HUES64 (cell line): ENCODE measurements around the gene ASAP2.

Source experiments
- H3K27ac ChIP-seq: 2 replicates; pipeline ENCODE4 v1.7.0; 2013; ENCODE audit warnings: low read depth, low read length, inconsistent platforms
- H3K27me3 ChIP-seq: 2 replicates; pipeline ENCODE4 v1.6.1; 2013; ENCODE audit warnings: mild to moderate bottlenecking, low read length; ENCODE audit not compliant: insufficient read depth
- H3K36me3 ChIP-seq: 2 replicates; pipeline ENCODE4 v1.6.1; 2013; ENCODE audit warnings: mild to moderate bottlenecking, low read length; ENCODE audit not compliant: insufficient read depth
- H3K4me1 ChIP-seq: 2 replicates; pipeline ENCODE4 v1.6.1; 2013; ENCODE audit warnings: mild to moderate bottlenecking, low read length, moderate library complexity; ENCODE audit not compliant: insufficient read depth
- H3K4me3 ChIP-seq: 2 replicates; pipeline ENCODE4 v1.5.1; 2013; ENCODE audit warnings: mild to moderate bottlenecking, low read length, moderate library complexity
- H3K9ac ChIP-seq: 2 replicates; pipeline ENCODE4 v1.6.1; 2013; ENCODE audit warnings: mild to moderate bottlenecking, low read depth, low read length
- H3K9me3 ChIP-seq: 2 replicates; pipeline ENCODE4 v1.6.1; 2013; ENCODE audit warnings: low read depth, low read length; ENCODE audit not compliant: insufficient read depth
- WGBS: fragments of 150-250, 120-280 bp; methylation state at CpG from one replicate; pipeline ENCODE4 v1.1.7; 2013; ENCODE audit warnings: missing lambda C conversion rate; 5-methylcytosine and 5-hydroxymethylcytosine counted together

The ASAP2 gene

DNA sequence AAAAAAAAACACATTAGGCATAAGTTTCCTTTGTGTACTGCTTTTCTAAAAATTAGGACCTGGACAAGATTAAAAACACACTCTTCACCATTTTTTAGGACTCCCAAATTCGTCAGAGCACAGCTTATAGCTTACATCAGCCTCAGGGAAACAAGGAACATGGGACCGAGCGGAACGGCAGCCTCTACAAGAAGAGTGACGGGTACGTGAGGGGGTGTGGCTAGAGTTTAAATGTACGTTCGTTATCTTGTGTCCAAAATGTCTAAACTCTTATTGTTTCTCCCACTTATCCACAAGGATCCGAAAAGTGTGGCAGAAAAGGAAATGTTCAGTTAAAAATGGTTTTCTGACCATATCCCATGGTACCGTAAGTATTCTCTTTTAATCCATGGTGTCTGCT is 137.8 kb downstream of the ASAP2 start:
- H3K4me3 ChIP-seq, result no peak overlapping the region
- H3K27ac ChIP-seq, result no peak overlapping the region
- 91% methylated on average over 10 of the region's 10 CpGs for WGBS
- peaks cover 17% of the 10 kb centered on the region; the same call in 1 of the 2 replicates for H3K36me3 ChIP-seq
- no peak overlapping the region for H3K9ac ChIP-seq
- H3K4me1 ChIP-seq, result no peaks in the 10 kb centered on the region
- no peaks in the 10 kb centered on the region for H3K9me3 ChIP-seq
- no peaks in the 10 kb centered on the region for H3K27me3 ChIP-seq

DNA sequence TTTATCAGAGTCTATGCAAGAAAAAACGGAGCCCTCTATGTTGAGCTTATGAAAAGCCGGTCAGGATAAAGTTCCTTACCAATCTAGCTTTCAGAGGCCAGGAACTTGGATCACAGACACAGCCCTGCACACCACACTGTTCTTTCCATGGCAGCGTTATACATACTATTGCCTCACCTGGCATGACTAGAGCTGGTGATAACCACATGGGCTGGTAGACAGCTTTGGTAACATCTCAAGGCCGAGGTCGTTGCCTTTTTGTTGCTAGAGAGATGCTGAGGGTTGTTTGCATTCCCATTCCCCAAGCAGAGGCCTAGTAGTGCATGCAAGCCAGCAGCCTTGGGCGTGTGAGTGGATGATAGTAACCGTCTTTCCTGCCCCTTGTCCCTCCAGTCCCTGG is 138.7 kb downstream of the ASAP2 start:
- H3K27me3 ChIP-seq, result no peaks in the 10 kb centered on the region
- H3K9ac ChIP-seq, result no peak overlapping the region
- H3K4me1 ChIP-seq, result no peaks in the 10 kb centered on the region
- H3K9me3 ChIP-seq, result no peaks in the 10 kb centered on the region
- H3K27ac ChIP-seq, result no peak overlapping the region
- no peak overlapping the region for H3K4me3 ChIP-seq
- 94% methylated on average over 7 of the region's 7 CpGs for WGBS
- peaks cover 17% of the 10 kb centered on the region; the same call in 1 of the 2 replicates for H3K36me3 ChIP-seq

DNA sequence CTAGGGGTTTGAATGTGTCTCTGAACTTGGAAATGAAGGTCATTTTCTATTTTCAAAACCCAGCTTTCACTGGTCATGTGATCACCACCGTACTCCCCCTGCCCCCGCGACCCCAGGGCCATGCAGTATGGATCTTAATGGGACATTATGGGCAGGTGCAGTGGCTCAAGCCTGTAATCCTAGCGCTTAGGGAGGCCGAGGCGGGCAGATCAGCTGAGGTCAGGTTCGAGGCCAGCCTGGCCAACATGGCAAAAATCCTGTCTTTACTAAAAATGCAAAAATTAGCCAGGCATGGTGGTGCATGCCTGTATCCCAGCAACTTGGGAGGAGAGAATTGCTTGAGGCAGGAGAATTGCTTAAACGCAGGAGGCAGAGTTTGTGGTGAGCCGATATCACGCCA is 139.4 kb downstream of the ASAP2 start:
- Histone ChIP-seq H3K4me3 (no peak overlapping the region), H3K4me1 (no peaks in the 10 kb centered on the region), H3K27ac (no peak overlapping the region), H3K36me3 (peaks cover 22% of the 10 kb centered on the region; the same call in 1 of the 2 replicates), H3K9ac (no peak overlapping the region), H3K27me3 (no peaks in the 10 kb centered on the region), H3K9me3 (no peaks in the 10 kb centered on the region)
- WGBS, result 94% methylated on average over 9 of the region's 10 CpGs

DNA sequence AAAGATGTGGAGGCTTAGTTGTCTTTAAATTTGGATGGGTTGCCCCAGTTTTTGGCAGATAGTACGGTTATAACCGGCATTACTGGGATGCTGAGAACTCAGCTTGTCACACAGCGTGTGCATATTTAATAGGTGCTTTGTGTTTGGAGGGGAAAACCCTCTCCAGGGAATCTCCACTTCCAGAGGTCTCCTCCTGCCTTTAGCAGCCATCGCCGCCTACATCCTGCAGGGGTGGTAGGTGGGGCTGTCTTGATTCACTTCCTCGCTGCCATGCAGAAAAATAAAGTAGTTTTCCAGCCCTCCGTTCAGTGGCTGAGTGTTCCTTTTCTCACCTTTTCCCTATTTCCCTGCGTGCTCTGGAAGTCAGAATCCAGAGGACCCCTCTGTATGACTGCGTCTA is 140.3 kb downstream of the ASAP2 start:
- Histone ChIP-seq H3K9ac (no peak overlapping the region), H3K4me3 (no peak overlapping the region), H3K4me1 (no peaks in the 10 kb centered on the region), H3K9me3 (no peaks in the 10 kb centered on the region), H3K36me3 (peaks cover 25% of the 10 kb centered on the region; the same call in 1 of the 2 replicates), H3K27ac (no peak overlapping the region), H3K27me3 (no peaks in the 10 kb centered on the region)
- WGBS, result 86% methylated on average over 9 of the region's 9 CpGs

DNA sequence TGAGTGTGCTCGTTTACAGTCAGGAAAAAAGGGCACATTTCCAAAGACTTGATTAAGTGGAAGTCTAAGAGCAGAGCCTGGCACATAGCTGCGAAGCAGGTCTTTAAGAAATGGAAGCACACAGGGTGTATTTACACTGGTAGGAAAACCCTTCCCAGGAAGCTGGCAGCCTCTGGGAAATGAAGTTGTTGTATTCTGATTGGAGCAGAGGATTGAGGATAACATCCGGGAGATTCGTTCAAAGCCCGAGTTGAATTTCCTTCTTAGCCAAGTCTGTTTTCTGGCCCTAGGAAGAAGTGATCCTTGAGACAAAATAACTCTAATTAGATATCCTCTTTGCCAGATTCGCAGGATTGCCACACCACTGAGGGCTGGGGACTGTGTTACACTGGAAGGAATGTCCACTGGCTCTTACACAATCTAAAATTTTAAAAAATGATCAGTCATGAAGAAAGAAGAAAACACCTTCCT is 140.8 kb downstream of the ASAP2 start:
- Histone ChIP-seq H3K27ac (no peak overlapping the region), H3K4me3 (no peak overlapping the region), H3K9me3 (no peaks in the 10 kb centered on the region), H3K9ac (no peak overlapping the region), H3K36me3 (peaks cover 24% of the 10 kb centered on the region; the same call in 1 of the 2 replicates), H3K4me1 (no peaks in the 10 kb centered on the region), H3K27me3 (no peaks in the 10 kb centered on the region)
- 93% methylated on average over 6 of the region's 6 CpGs for WGBS

DNA sequence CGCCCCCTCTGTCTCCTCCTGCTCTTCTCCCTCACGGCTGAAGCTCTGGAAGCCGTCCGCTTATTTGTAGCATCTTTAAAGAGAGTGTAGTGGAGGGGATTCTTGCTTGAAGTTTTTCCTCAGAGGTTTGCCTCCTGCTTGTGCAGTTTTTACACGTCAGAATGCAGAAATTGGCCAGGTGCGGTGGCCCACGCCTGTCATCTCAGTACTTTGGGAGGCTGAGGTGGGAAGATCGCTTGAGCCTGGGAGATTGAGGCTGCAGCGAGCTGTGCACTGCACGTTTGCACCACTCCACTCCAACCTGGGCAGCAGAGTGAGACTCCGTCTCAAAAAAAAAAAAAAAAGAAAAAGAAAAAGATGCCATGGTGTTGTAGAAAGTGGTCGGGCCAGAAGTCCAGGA is 147.7 kb downstream of the ASAP2 start:
- Histone ChIP-seq H3K9me3 (no peaks in the 10 kb centered on the region), H3K4me3 (no peak overlapping the region), H3K9ac (no peak overlapping the region), H3K36me3 (peaks cover 37% of the 10 kb centered on the region; the same call in 1 of the 2 replicates), H3K4me1 (peaks cover 18% of the 10 kb centered on the region), H3K27me3 (no peaks in the 10 kb centered on the region), H3K27ac (no peak overlapping the region)
- WGBS, result 92% methylated on average over 12 of the region's 12 CpGs

DNA sequence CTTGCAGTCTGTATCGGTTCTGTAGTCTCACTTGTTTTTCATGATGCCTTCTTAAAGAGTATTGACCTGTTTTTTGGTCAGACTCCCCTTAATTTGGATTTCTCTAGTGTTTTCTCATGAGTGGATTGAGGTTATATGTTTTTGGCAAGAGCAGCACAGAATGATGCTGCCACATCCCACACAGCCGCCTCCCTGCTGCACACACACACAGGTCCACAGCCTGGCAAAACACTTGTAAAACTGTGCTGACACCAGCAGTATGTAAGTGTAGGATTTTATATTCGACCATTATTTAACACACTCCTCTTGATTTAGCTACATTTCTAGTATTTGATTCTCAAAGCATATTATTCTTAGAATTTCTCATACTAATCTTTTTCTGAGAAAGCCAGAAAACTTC is 148.7 kb downstream of the ASAP2 start:
- Histone ChIP-seq H3K4me3 (no peak overlapping the region), H3K9ac (no peak overlapping the region), H3K36me3 (peaks cover 46% of the 10 kb centered on the region), H3K27ac (no peak overlapping the region), H3K9me3 (no peaks in the 10 kb centered on the region), H3K4me1 (peaks cover 18% of the 10 kb centered on the region), H3K27me3 (no peaks in the 10 kb centered on the region)
- 100% methylated on average over 1 of the region's 3 CpGs for WGBS

DNA sequence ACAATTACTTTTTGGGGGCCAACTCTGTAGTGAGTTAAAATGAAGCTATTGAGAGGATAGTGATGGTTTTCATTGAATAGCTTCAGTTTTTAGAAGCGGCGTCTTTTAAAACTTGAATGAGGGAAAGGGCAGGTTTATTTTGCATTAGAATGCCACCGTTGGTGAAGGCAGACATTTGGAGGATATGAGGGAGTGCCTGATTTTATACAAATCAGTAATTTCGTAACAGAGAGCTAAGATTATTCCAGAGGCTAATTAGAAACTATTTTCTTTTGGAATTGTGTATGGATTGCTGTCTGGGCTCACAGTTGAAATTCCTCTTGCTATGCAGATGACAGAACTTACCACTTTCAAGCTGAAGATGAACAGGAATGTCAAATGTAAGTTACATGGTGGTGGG is 149.1 kb downstream of the ASAP2 start:
- no peak overlapping the region for H3K4me3 ChIP-seq
- peaks cover 47% of the 10 kb centered on the region for H3K36me3 ChIP-seq
- 50% methylated on average over 4 of the region's 4 CpGs for WGBS
- H3K4me1 ChIP-seq, result peaks cover 18% of the 10 kb centered on the region
- H3K9ac ChIP-seq, result no peak overlapping the region
- no peak overlapping the region for H3K27ac ChIP-seq
- H3K27me3 ChIP-seq, result no peaks in the 10 kb centered on the region
- H3K9me3 ChIP-seq, result no peaks in the 10 kb centered on the region

DNA sequence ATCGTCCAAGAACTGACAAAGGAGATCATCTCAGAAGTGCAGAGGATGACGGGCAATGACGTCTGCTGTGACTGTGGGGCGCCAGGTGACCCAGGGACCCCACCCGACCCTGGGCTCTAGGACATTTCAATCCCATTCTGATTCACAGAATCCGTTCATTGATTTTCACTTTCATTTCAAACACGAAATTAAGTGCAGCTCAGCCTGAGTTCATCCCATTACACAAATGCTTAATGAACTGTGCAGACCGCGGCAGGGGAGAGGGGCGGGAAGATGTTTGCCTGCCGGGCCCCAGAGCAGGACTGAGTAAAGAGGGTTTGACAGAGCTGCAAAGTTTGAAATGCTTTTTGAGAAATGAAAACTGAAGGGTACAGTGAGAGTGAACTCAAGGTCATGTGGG is 149.6 kb downstream of the ASAP2 start:
- Histone ChIP-seq H3K36me3 (peaks cover 46% of the 10 kb centered on the region), H3K9me3 (no peaks in the 10 kb centered on the region), H3K4me3 (no peak overlapping the region), H3K27ac (no peak overlapping the region), H3K27me3 (no peaks in the 10 kb centered on the region), H3K9ac (no peak overlapping the region), H3K4me1 (peaks cover 18% of the 10 kb centered on the region)
- WGBS, result 68% methylated on average over 11 of the region's 11 CpGs

DNA sequence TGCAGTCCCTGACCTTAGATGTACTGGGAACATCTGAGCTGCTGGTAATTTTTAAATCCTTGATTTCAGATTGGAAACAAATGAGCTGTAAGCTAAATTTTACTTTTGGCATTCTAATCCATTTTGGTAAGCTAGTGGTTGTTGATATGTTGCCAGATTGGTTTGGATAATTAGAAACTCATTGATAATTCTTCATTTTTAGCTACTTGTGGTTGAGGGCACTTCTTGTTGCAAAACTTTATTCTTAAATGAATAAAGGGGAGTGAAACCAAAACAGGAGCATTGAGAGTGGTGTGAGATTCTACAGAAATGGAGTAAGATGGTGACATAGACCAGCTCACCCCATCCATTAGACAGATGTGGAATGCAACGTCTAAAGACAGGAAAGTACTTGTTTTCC is 152.2 kb downstream of the ASAP2 start:
- no peaks in the 10 kb centered on the region for H3K27me3 ChIP-seq
- no peak overlapping the region for H3K4me3 ChIP-seq
- no peak overlapping the region for H3K27ac ChIP-seq
- H3K9me3 ChIP-seq, result no peaks in the 10 kb centered on the region
- WGBS, result 87% methylated on average over 1 of the region's 1 CpG
- H3K9ac ChIP-seq, result no peak overlapping the region
- peaks cover 18% of the 10 kb centered on the region for H3K4me1 ChIP-seq
- H3K36me3 ChIP-seq, result peaks cover 52% of the 10 kb centered on the region

DNA sequence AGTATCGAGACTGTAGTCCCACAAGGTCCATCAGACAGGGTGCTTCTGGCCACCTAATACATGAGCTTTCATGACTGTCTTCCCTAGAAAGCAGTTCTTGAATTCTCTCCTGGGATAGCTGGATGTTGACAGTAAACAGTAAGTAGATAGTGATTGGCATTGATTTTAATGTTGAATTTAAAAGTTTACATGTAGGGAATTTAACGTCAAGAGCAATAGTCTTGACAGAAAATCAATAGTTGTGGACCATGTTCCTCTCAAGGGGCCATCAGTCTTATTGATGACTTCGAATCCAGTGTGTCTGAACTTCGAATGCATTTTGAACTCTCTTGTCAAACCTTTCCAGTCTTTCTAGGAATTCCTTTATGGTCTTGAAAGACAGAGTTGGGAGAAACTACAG is 152.9 kb downstream of the ASAP2 start:
- H3K9me3 ChIP-seq, result no peaks in the 10 kb centered on the region
- no peak overlapping the region for H3K27ac ChIP-seq
- H3K9ac ChIP-seq, result no peak overlapping the region
- no peak overlapping the region for H3K4me3 ChIP-seq
- WGBS, result 93% methylated on average over 4 of the region's 4 CpGs
- H3K36me3 ChIP-seq, result peaks cover 53% of the 10 kb centered on the region
- no peaks in the 10 kb centered on the region for H3K27me3 ChIP-seq
- peaks cover 18% of the 10 kb centered on the region for H3K4me1 ChIP-seq

DNA sequence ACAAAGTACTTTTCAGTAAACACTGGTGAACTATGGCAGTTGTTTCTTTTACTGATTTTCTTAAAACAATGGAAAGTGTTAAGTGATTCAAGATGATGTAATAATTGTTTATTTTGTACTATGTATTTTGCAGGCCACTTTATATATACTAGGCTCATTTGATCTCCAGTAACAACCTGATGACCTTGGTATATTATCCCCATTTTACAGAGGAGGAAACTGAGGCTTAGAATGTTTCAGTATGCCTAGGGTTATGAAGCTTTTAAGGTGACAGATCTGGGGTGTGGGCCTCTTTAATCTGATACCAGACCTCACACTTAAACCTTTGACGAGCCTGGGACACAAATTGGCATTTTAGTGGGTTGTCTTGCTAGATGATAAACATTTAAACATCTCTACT is 153.5 kb downstream of the ASAP2 start:
- H3K9ac ChIP-seq, result no peak overlapping the region
- no peaks in the 10 kb centered on the region for H3K27me3 ChIP-seq
- no peak overlapping the region for H3K27ac ChIP-seq
- H3K9me3 ChIP-seq, result no peaks in the 10 kb centered on the region
- no peak overlapping the region for H3K4me3 ChIP-seq
- peaks cover 53% of the 10 kb centered on the region for H3K36me3 ChIP-seq
- peaks cover 17% of the 10 kb centered on the region for H3K4me1 ChIP-seq
- WGBS, result no CpG with 5 or more reads among the region's 1 CpG
